Gastroesophageal sphincter (tissue), 3 donors: Measurements from ENCODE around the gene MRPL52.

Source experiments
- EP300 ChIP-seq: sonication (generic); formaldehyde crosslinking; IDR thresholded peaks from one replicate; pipeline ENCODE4 v1.6.1; 2017; ENCODE audit warnings: antibody characterized with exemption, mild to moderate bottlenecking
- POLR2A ChIP-seq, 2 donors: fragments of 450-650 bp; IDR thresholded peaks; one replicate each; pipeline ENCODE4 v1.6.1; 2017; ENCODE audit warnings: antibody characterized with exemption in 2 of 2, mild to moderate bottlenecking in 2 of 2, moderate library complexity in 1 of 2
- POLR2AphosphoS5 ChIP-seq: sonication (generic); formaldehyde crosslinking; IDR thresholded peaks from one replicate; pipeline ENCODE4 v1.6.1; 2017; ENCODE audit warnings: antibody characterized with exemption
- TF ChIP-seq, protein P1 (sequence below), 4 experiments: fragments of 200-600 bp in 2 of 4; fragments of 450-650 bp in 2 of 4; sonication (generic) in 1 of 4; IDR thresholded peaks; one replicate each; pipeline ENCODE4 v1.5.1; 2017 to 2019; ENCODE audit warnings: antibody characterized with exemption in 4 of 4, mild to moderate bottlenecking in 2 of 4, moderate library complexity in 2 of 4

DNA sequence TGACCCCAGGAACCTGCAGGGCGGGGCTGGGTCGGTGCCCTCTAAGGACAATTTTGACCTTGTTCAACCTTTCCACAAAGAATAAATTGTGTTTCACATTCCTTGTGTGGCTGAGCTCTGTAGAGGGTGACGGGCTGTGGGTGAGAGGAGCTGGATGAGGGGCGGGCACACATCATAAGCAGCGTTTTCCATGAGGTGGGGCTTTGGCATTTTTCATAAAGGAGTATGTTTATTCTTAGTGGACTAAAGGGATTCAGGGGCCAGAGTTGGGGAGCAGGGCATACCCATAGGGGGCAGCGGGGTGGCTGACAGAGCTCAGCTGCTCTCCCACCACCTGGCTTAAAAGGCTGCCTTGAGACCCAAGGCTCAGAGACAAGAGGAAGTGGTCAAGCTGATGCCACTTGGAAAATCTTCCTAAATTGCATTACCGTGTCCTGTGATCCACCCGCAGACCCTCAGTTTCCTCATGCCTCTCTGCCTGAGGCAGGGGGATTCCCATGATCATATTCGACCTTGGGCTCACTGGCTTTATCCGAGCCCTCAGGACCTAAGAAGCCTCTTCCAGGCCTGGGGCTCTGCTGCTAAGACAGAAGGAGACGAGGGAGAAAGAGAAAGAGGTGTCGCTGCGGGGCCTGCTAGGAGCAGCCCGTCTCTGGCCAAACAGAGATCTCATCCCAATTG, 18.1 kb downstream of the MRPL52 start:
- TF ChIP-seq, protein P1, sequence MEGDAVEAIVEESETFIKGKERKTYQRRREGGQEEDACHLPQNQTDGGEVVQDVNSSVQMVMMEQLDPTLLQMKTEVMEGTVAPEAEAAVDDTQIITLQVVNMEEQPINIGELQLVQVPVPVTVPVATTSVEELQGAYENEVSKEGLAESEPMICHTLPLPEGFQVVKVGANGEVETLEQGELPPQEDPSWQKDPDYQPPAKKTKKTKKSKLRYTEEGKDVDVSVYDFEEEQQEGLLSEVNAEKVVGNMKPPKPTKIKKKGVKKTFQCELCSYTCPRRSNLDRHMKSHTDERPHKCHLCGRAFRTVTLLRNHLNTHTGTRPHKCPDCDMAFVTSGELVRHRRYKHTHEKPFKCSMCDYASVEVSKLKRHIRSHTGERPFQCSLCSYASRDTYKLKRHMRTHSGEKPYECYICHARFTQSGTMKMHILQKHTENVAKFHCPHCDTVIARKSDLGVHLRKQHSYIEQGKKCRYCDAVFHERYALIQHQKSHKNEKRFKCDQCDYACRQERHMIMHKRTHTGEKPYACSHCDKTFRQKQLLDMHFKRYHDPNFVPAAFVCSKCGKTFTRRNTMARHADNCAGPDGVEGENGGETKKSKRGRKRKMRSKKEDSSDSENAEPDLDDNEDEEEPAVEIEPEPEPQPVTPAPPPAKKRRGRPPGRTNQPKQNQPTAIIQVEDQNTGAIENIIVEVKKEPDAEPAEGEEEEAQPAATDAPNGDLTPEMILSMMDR (IDR thresholded peaks at IDR 0.05): peak in 1 of 4 experiments; percentile 11
- no peak for TF ChIP-seq EP300
- TF ChIP-seq POLR2AphosphoS5: no peak
- TF ChIP-seq POLR2A (IDR thresholded peaks at IDR 0.05): no peak
